HG02973 (cell line): ENCODE results near the gene BANF2.
"Not testable (repeated sequence)": the region's sequence is repeated elsewhere in the genome, so short reads cannot be mapped to it uniquely, and the experiment has no call there.

Source experiments
- ATAC-seq: cut with Tn5 transposase; IDR thresholded peaks from one replicate; pipeline ENCODE4 v1.9.1; 2021; ENCODE audit warnings: moderate library complexity; ENCODE audit not compliant: unreplicated experiment

Gene BANF2

DNA sequence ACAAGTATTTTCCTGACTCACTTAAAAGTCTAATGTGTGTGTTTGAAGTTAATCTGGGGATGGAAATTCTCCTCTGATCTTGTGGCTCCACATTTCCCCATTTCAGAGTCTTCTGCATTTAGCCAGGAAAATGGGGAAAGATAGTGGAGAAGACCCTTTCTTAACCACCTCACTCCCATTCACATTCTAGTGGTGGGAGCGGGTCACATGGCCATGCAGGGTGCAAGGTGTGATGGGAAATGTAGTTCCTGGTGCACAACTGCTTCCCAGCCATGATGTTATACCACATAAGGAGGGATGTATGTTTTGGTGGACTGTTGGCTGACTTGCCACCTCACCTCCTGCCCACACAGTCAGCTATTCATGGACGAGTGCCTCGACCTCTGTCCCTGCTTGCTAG, 61.8 kb downstream of the BANF2 start:
- no peak for ATAC-seq

- ATAC-seq = no peak
Observed at GRCh38 chr20:17762243-17762872, 62.6 kb downstream of the BANF2 start.

GRCh38 chr20:17762873-17763557, 63.2 kb downstream of the BANF2 start:
- no peak for ATAC-seq

- ATAC-seq = no peak
Observed at GRCh38 chr20:17765017-17765416, 65.3 kb downstream of the BANF2 start.

- no peak for ATAC-seq
Observed at GRCh38 chr20:17765584-17765983, 65.8 kb downstream of the BANF2 start.

GRCh38 chr20:17766226-17766625, 66.5 kb downstream of the BANF2 start:
- no peak for ATAC-seq

- ATAC-seq = no peak
Observed at GRCh38 chr20:17767624-17768023, 67.9 kb downstream of the BANF2 start.

GRCh38 chr20:17768271-17768670, 68.5 kb downstream of the BANF2 start:
- ATAC-seq = no peak

DNA sequence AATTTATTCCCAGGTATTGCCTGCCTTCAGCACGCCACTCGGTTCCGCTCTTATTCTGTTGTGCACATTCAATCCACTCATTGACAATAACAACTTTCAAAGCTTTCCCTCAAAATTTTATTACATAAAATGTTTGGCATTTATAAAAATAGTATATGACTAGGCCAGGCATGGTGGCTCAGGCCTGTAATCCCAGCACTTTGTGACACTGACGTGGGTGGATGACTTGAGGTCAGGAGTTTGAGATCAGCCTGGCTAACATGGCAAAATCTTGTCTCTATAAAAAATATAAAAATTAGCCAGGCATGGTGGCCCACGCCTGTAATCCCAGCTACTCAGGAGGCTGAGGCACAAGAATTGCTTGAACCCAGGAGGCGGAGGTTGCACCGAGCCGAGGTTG, 70.0 kb downstream of the BANF2 start:
- ATAC-seq = not testable (repeated sequence)

DNA sequence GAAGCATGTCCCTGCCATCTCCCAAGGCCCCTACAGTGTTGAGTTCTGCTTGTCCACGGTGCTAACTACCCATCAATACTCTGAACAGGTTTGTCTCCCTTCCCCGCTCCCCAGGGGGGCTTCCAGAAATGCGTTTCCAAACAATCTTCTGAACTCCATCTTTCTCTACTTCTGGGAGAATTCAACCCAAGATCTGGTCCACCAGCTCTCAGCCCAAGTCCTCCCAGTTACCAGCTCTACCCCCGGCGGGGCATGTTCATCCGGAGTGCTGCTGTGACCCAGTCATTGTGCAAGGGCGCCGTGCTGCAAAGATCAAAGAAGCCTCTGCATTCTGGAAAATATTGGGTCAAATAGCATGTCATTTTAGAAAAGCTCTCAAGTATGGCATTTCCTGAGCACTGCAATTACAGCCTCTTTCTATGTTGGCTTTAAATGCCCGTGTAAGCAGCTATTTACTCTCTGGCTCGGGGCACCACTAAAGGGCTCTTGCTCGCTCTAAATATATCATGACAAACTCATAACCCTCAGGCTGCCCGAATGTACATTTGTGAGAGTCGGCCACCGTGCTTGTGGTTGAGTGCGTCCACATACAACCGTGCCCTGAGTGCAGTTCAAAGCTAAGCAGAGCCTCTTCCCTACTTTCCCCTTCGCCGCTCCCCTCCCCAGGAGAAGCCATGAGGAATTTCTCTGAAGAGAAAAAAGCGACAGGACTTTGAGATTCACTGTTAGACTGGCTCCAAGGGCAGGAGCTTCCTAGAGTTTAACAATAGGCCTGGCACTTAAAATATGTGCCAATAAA, 71.6 kb downstream of the BANF2 start:
- ATAC-seq = no peak

DNA sequence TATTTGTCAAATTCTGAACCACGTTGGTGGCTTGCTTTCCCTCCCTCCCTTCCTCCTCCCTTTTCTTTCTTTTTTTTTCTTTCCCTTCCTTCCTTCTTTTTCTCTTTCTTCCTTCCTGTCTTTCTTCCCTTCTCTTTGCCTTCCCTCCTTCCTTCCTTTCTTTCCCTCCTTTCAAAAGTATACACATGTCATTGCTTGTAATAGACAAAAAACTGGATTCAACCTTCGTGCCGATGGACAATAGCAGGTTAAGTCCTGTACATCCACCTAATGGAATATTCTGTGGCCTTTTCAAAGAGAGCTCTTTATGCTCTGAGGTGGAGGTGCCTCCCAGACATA, 72.2 kb downstream of the BANF2 start:
- ATAC-seq = no peak

DNA sequence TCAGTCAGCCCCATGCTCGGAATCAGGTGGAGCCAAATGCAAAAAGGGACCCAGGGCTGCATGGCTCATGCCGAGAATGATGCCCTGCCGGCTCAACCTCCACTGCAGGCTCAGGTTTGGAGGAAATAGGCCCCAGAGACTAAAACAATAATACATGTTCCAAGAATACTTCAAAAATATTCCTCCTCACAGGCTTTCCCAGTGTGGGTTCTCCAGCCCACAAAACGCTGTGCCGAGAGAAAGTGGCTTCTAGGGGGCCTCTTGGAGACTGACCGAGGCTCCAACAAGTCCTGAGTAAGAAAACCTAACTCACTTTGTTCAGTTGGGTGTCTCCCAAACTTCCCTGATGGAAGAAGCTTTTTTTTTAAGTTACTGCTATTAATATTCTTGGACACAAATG, 73.9 kb downstream of the BANF2 start:
- ATAC-seq = no peak

DNA sequence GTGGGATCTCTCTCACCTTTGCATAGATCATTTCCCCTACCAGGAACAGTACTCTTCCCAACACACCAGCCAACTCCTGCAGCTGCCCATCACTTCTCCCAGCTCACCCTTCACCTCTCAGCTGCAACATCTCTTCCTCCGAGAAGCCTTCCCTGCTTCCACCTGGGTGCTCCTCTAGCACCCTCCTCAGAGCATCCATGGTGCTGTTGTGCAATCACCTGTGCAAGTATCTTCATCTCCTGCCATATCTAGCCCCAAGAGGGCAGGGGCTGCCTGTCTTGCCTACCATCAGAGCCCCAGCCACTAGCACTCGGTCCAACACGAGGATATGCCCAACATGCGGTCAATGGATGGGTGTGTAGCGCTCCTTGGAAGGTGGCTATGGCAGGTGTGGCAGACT, 75.8 kb downstream of the BANF2 start:
- no peak for ATAC-seq

DNA sequence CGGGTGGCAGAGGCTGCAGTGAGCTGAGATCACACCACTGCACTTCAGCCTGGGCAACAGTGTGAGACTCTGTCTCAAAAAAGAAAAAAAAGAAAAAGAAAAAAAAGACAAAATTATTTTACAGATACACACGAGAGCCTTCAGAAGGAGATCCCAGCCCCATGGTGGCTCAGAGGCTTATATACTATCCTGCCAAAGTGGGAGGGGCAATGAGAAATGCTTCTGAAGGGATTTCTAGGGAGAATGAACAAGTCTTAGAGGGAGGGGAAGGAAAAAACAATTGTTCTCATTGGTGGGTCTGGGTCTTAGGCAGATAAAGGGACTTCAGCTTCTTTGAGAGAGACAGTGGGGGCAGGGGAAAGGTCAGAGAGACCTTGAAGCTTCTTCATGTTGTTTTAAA, 76.8 kb downstream of the BANF2 start:
- no peak for ATAC-seq

GRCh38 chr20:17779011-17779410, 79.2 kb downstream of the BANF2 start:
- ATAC-seq = not testable (repeated sequence)

GRCh38 chr20:17782768-17783167, 83.0 kb downstream of the BANF2 start:
- peak; percentile 78 for ATAC-seq

GRCh38 chr20:17783671-17784070, 83.9 kb downstream of the BANF2 start:
- ATAC-seq = no peak

DNA sequence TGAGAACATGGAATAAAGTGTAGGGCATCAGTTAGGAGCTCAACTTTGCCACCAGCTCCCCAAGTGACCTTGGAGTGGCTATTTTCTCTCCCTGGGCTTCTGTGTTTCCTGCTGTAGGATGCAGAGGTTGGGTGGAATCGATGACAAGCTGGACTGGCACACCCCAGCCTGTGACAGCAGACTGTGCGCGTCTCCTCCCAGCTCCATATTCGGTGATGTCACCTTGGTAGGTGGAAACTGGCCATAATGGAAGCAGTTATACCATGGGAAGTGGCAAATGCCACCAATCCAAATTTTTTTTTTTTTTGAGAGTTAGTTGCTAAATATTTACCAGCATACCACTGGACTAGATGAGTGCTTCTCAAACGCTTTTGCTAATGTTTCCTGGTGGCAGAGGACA, 85.2 kb downstream of the BANF2 start:
- ATAC-seq = no peak
